ENCODE data around the gene PNPLA6.
"Not testable (repeated sequence)": the region's sequence is repeated elsewhere in the genome, so short reads cannot be mapped to it uniquely, and the experiment has no call there.

Gene PNPLA6

GRCh38 chr19:7552781-7553180 is 17.3 kb downstream of the PNPLA6 start:
- no peak for FAIRE-seq
- DNase-seq (ENCODE audit: low spot score): no peak

GRCh38 chr19:7554565-7554964 is 19.0 kb downstream of the PNPLA6 start:
- no peak for FAIRE-seq
- no peak for DNase-seq (ENCODE audit: low spot score)

GRCh38 chr19:7554990-7555864 is 19.7 kb downstream of the PNPLA6 start:
- FAIRE-seq (no peak), DNase-seq (ENCODE audit: low spot score) (no peak)

- DNase-seq (ENCODE audit: low spot score) (no peak), FAIRE-seq (no peak)
Measured at GRCh38 chr19:7556696-7557315, 21.3 kb downstream of the PNPLA6 start.

GRCh38 chr19:7558667-7559066 is 23.1 kb downstream of the PNPLA6 start:
- DNase-seq (ENCODE audit: low spot score) (no peak), FAIRE-seq (no peak)

GRCh38 chr19:7559102-7559501 is 23.6 kb downstream of the PNPLA6 start:
- no peak for FAIRE-seq

GRCh38 chr19:7560255-7560654 is 24.7 kb downstream of the PNPLA6 start:
- DNase-seq (ENCODE audit: low spot score) (no peak), FAIRE-seq (no peak)

More at GRCh38 chr19:7559102-7559501, 23.6 kb downstream of the PNPLA6 start:
- DNase-seq (ENCODE audit: low spot score): no peak

- DNase-seq (ENCODE audit: low spot score) (no peak), FAIRE-seq (no peak)
Measured at GRCh38 chr19:7561325-7561724, 25.8 kb downstream of the PNPLA6 start.

- no peak for FAIRE-seq
- DNase-seq (ENCODE audit: low spot score): no peak
Measured at GRCh38 chr19:7562646-7563393, 27.3 kb downstream of the PNPLA6 start.

GRCh38 chr19:7564866-7565265 is 29.3 kb downstream of the PNPLA6 start:
- FAIRE-seq (no peak), DNase-seq (ENCODE audit: low spot score) (no peak)

GRCh38 chr19:7565332-7565731 is 29.8 kb downstream of the PNPLA6 start:
- DNase-seq (ENCODE audit: low spot score) (no peak), FAIRE-seq (no peak)

- no peak for FAIRE-seq
Measured at GRCh38 chr19:7570761-7571160, 35.2 kb downstream of the PNPLA6 start.

GRCh38 chr19:7575434-7576040 is 40.0 kb downstream of the PNPLA6 start:
- peak; percentile 73 for FAIRE-seq
- DNase-seq (ENCODE audit: low spot score): no peak

More at GRCh38 chr19:7570761-7571160, 35.2 kb downstream of the PNPLA6 start:
- no peak for DNase-seq (ENCODE audit: low spot score)

GRCh38 chr19:7577422-7577821 is 41.9 kb downstream of the PNPLA6 start:
- not testable (repeated sequence) for DNase-seq (ENCODE audit: low spot score); FAIRE-seq

GRCh38 chr19:7578127-7578526 is 42.6 kb downstream of the PNPLA6 start:
- FAIRE-seq (no peak), DNase-seq (ENCODE audit: low spot score) (no peak)

- no peak for FAIRE-seq
- no peak for DNase-seq (ENCODE audit: low spot score)
Measured at GRCh38 chr19:7579182-7579581, 43.7 kb downstream of the PNPLA6 start.

GRCh38 chr19:7582446-7582845 is 46.9 kb downstream of the PNPLA6 start:
- DNase-seq (ENCODE audit: low spot score) (no peak), FAIRE-seq (no peak)

- DNase-seq (ENCODE audit: low spot score): no peak
- FAIRE-seq: no peak
Measured at GRCh38 chr19:7589822-7590221, 54.3 kb downstream of the PNPLA6 start.

GRCh38 chr19:7590256-7590655 is 54.7 kb downstream of the PNPLA6 start:
- no peak for DNase-seq (ENCODE audit: low spot score)
- no peak for FAIRE-seq

GRCh38 chr19:7595466-7596133 is 60.1 kb downstream of the PNPLA6 start, which contains the start of gene CAMSAP3:
CAMSAP3 (plus strand) TSS chr19:7595863; CDS start chr19:7596003, 140 bp downstream.
- FAIRE-seq (no peak), DNase-seq (ENCODE audit: low spot score) (no peak)
